Measurements from ENCODE around the gene RNF130.

DNA sequence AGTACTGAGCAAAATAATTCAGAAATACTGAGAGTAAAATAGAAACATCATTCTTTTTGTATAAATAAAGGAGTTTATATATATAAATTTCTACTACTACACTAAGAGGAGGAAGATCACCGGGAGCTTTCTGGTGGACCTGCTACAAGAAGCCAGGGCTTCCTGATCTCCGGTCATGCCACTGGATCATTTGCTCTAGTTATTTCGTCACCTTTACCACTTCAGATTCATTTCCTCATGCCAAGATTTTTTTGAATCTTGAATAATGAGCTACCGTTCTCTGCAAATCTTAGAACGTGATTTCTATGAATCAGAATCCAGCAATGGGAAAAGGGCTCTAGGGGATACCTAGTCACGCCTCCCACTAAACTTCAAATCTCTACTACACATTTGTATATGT is 111.9 kb downstream of the RNF130 start:
- TF ChIP-seq, protein P1, sequence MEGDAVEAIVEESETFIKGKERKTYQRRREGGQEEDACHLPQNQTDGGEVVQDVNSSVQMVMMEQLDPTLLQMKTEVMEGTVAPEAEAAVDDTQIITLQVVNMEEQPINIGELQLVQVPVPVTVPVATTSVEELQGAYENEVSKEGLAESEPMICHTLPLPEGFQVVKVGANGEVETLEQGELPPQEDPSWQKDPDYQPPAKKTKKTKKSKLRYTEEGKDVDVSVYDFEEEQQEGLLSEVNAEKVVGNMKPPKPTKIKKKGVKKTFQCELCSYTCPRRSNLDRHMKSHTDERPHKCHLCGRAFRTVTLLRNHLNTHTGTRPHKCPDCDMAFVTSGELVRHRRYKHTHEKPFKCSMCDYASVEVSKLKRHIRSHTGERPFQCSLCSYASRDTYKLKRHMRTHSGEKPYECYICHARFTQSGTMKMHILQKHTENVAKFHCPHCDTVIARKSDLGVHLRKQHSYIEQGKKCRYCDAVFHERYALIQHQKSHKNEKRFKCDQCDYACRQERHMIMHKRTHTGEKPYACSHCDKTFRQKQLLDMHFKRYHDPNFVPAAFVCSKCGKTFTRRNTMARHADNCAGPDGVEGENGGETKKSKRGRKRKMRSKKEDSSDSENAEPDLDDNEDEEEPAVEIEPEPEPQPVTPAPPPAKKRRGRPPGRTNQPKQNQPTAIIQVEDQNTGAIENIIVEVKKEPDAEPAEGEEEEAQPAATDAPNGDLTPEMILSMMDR (IDR thresholded peaks at IDR 0.05): no peak
- TF ChIP-seq POLR2AphosphoS5 (IDR thresholded peaks at IDR 0.05) (no peak), POLR2A (IDR thresholded peaks at IDR 0.05) (no peak), EP300 (IDR thresholded peaks at IDR 0.05) (no peak)
